Measurements from ENCODE around the gene DPP4.
A peak's percentile ranks its signal among the peaks of the same experiment; 100 is the strongest.

The DPP4 gene

GRCh38 chr2:162073888-162074631 is at the start of gene DPP4:
Gene DPP4 (minus strand): TSS chr2:162074215. CDS start chr2:162073981, 234 bp downstream.
- intact Hi-C loops (cut with DNase I), result no loop called here
- DNase-seq, result peak in 6 of 10 donors; percentile 11 to 84 (median 44)

DNA sequence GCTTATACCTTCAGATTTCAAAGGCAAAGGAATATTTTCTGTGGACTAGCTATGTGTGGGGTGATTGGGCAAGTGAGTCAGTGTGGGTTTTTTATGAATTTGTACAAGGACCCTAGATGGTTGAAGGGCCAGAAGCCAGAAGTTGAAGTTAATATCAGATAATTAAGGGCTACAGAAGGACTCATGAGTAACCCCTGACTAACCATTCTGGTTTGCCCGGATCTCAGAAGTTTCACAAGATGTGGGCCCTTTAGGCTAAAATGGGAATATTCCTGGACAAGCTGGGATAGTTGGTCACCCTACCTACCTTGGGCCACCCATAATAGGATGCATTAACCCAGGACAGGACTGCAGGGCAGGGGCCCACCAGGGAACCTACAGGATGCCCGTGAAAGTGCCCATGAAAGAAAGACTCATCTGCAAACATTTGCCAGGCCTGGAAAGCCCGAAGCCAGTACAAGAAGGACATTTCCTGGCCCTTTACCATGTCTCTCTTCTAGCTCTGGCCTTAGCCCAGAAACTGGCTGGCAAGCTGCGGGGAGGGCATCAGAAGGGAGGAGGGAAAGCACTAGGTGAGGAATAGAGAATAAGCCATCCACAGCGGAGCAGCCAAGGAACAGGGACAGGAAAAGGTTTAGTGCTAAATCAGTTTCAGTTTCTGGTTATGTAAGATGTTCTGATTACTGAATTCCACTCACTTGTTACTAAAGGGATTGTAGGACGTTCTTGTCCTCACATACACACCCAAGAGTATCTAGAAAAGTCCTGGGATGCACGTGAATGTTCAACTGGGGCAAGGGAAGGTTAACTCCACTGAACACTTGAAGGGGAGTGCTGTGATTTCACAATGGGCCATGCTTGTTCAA is 44.4 kb upstream of the DPP4 start:
- intact Hi-C loops (cut with DNase I), result no loop called here
- peak; percentile 13 to 90 (median 58) for DNase-seq

GRCh38 chr2:162116352-162116751 is 42.3 kb upstream of the DPP4 start:
- intact Hi-C loops (cut with DNase I), result no loop called here
- DNase-seq, result no peak

GRCh38 chr2:162115076-162115475 is 41.1 kb upstream of the DPP4 start:
- intact Hi-C loops (cut with DNase I), result no loop called here
- DNase-seq, result no peak

DNA sequence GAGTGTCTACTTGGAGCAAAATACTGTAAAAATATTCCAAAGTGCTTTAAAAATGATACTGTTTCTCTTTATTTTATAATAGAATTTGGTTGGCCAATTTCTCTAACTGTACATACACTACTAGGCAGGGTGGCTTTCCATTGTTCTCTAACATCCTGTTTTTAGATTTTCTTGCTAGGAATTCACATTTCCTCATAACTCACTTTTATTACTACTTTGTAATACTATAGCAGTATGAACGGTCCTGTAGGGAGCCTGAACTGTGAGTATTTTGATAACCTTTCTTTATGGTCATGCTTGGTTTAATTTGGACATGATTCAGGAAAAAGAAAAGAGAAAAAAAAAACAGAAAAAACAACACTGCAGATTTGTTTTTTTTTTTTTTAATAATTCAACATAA is 40.3 kb upstream of the DPP4 start:
- intact Hi-C loops (cut with DNase I), result no loop called here
- no peak for DNase-seq

DNA sequence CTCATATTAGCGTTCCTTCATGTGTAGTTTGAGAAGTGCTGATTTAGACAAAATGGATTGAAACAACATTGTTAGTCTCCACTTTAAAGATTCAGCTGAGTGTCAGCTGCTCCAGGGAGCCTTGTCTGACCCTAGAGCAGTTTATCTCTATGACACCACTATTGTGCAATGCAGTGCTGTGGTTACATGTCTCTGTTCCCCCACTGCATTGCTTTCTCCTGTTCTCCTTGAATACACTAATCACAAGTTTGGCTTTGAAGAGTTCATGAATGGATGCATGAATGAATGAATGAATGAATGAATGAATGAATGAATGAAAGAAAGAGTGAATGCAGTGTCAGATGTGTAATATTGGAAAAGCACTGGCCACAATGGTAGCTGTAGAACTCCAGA is 39.8 kb upstream of the DPP4 start:
- intact Hi-C loops (cut with DNase I), result no loop called here
- no peak for DNase-seq

DNA sequence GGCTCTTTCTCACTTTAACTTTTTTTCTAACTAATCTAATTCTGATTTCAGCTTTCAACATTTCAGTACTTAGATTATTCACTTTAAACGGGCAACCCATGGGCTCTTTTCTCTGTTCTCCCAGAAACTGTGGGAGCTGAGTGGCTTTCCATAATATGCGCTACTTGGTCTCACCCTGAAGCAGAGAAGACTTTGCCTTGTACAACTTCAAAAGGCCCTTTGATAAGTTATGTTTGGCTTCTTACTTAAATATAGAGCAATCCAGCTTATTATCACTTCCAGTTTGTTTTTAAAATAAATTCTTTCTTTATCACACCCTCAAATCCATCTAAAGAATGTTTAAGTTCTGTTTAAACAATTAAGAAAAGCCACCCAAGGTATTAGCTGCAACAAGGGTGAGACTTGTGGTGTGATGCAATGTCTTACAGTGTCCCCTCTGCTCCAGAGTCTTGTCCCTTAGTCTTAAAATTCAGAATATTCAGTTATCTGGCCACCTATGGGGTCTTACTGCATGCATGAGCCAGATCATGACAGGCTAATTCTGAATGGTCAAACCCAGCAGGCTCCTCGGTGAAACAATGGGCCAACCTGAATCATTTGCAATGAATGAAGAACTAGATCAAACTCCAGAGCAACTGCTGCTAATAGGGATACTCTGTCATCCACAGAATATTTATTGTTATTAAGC is 39.2 kb upstream of the DPP4 start:
- intact Hi-C loops (cut with DNase I), result no loop called here
- no peak for DNase-seq

- no peak for DNase-seq
- intact Hi-C loops (cut with DNase I), result no loop called here
Measured at GRCh38 chr2:162111958-162112850, 38.2 kb upstream of the DPP4 start.

DNA sequence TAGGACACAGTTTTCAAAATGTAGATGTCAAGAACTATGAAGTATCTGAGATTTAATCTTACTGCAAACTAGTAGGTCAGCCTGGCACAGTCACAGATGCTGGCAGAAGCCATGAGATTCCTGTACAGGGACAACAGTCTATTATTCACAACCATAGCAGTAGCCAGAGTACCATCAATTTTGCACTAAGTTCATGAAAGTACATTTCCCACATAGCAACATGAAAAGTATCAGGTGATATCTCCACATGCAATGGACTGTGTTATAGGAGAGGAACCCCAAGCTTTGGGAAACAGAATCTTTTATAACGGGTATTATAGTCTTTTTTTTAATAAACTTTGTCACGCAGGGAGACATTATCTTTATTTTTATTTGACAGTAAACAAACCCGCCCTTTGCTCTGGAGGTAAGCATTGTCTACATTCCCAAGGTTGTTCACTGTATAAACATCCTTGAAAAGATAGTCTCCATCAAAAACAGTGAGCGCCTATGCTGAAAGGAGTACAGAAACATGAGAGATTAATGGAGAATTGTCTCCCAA is 33.4 kb upstream of the DPP4 start:
- DNase-seq, result no peak
- intact Hi-C loops (cut with DNase I), result no loop called here

DNA sequence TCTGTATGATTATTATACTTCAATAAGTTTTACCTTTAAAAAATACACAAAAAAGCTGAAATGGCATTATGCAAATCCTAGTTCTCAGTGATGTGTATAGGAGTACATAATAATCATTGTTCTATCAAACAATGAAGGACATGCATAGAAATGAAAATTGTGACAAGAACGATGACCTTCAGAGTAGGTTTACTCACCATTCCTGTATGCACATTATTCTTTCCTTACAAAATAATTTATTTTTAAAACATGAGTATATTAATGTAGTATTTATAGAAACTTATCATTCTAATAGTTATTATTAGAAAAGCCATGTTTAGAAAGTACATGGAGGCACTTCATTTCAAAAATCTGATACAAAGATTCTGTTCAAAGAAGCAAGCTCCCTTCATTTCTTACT is 32.7 kb upstream of the DPP4 start:
- intact Hi-C loops (cut with DNase I), result no loop called here
- DNase-seq, result no peak

GRCh38 chr2:162106146-162106551 is 32.1 kb upstream of the DPP4 start:
- intact Hi-C loops (cut with DNase I), result no loop called here

DNA sequence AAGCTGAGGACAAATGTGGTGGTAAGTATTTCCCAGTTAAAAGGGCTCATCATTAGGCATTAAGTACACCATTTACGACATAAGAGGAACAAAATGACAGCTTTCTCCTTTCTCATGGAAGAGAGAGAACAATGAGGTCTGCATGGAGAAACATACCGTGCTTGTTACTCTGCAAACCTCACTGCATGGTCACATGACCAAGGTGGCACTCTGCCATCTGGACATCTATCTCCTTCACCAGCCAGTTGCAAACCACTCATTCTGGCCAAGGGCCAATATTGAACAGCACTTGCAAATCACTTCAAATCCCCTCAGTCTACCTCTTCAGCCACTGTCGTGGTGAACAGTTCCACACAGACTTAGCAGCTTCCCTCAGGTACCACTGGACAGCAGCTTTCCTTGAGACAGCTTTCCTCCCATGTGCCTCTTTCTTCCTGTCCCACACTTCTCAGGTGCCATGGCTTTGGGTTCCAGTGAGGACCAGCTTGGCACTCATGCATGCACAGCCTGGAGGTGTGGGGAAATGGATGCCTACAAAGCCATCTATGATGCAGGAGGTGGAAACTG is 29.5 kb upstream of the DPP4 start:
- DNase-seq, result no peak
- intact Hi-C loops (cut with DNase I), result no loop called here

More at GRCh38 chr2:162106146-162106551, 32.1 kb upstream of the DPP4 start:
- DNase-seq, result no peak

- no peak for DNase-seq
- intact Hi-C loops (cut with DNase I), result no loop called here
Measured at GRCh38 chr2:162100579-162100978, 26.6 kb upstream of the DPP4 start.

DNA sequence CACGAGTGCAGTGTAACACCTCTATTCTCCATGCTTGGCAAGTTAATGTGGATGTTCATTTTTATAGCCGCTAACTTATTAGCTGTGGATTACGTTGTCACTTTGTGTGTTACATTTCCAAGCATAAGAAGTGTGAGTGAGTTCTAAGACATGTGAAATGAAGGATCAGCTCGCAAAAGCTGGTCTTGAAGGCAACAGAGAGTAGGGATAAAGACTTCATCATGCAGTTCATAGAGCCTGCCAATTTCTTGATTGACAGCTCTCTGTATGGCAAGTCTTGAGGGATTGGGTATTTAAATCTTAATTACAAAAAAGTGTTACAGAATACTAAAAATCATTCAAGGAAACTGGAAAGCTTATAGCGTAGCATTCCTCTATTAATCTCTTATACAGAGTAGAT is 25.8 kb upstream of the DPP4 start:
- intact Hi-C loops (cut with DNase I), result no loop called here
- DNase-seq, result no peak

DNA sequence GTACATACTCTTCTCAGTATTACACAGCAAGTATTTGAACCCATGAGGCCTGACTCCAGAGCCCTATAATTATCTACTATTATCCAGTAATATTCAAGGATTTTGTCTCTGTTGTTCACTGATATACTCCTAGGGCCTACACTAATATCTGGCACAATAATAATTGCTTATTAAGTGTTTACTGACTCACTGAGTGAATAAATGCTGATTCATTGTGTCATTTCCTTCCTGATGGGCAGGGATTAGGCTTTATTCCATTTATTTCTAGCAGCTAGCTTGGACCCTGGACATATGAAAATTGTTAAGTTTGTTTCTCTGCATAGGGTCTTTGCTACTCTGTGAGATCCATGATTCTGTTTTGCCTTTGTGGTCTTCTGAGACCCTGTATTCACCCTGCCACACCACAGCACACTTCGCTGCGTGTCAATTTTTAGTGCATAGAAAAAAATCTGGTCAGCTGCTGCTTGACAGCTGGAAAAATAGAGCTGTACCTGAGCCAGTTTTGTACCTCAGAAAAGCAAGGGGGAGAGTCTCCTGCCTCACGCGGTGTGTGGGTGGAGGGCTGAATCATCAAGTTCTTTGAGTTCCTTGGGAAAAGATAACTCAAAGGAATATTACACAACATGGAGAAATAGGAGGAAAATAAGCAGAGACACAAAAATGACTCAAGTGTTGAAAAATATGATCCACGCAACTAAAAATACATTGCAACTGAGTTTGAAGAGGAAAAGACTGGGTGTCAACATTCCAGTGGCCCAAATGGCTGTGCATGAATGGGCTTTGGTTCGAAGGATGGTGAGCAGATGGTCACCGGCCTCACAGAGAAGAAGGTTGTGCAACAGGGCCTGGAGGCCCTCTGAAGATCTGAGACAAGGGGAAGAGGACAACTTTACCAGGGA is 18.9 kb upstream of the DPP4 start:
- intact Hi-C loops (cut with DNase I), result no loop called here
- peak in 7 of 10 donors; percentile 37 to 91 (median 61) for DNase-seq

GRCh38 chr2:162092008-162092390 is 18.0 kb upstream of the DPP4 start:
- intact Hi-C loops (cut with DNase I), result no loop called here
- DNase-seq, result peak in 3 of 10 donors; percentile 9 to 82 (median 40)

DNA sequence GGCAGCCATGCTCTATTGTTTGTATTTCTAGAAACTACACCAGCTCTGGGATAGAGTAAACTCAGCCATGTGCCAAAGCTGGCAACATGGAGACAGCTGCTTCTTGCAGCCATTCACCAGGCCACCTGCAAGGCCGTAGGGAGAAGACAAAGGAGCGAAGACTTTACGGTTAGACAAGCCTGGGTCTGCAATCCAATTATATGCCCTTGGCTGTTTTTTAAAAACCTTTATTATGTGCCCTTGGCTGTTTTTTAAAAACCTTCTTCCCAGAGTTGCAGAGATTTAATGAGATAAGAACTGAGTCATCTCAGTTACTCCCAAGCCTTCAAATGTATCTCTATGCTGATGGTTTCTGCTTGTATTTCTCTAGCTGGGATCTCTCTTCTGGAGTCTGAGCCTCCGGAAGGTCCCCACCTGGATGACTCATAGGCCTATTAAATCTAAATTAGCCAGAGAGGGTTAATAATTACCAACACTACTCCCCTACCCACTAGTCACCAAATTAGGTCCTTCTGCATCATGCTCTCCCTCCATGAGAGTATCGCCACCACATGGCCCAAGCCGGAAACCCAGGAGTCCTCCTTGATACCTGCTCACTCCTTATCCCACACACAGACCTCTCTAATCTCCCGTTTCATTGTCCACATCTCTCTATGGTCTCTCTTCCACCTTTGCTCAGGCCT is 17.5 kb upstream of the DPP4 start:
- DNase-seq, result peak in 1 of 10 donors; percentile 75
- intact Hi-C loops (cut with DNase I), result no loop called here

DNA sequence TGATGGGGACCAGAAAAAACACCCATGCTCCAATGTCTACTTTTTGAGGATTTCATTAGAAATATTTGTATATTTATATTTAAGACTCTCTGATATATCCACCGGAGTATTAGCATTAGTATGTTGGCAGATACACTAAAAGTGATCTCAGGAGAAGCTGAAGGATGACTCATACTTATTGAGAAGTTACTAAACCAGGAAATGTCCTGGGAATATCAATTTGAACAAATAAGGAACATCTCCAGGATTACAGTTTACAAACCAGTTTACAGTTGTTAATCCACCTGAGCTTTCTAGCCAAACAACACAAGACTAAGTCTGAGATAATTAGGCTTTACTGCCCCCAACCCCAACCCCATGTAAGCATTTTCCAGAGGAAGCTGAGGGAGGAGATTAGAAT is 16.1 kb upstream of the DPP4 start:
- DNase-seq, result no peak
- intact Hi-C loops (cut with DNase I), result no loop called here
